Neuron (in vitro differentiated cells): ENCODE measurements around the gene ZNF569.
A peak's percentile ranks its signal among the peaks of the same experiment; 100 is the strongest.
"Not testable (repeated sequence)": the region's sequence is repeated elsewhere in the genome, so short reads cannot be mapped to it uniquely, and the experiment has no call there.

Experiments used
- H2AFZ ChIP-seq: one replicate; pipeline ENCODE4 v1.6.1; 2013; ENCODE audit warnings: low read depth, mild to moderate bottlenecking, inconsistent platforms, low read length, moderate library complexity
- H3K27me3 ChIP-seq: one replicate; pipeline ENCODE4 v1.6.1; 2013; ENCODE audit warnings: low read length; ENCODE audit not compliant: insufficient read depth
- H3K36me3 ChIP-seq: one replicate; pipeline ENCODE4 v1.6.1; 2013; ENCODE audit warnings: low read length; ENCODE audit not compliant: insufficient read depth
- H3K4me1 ChIP-seq: one replicate; pipeline ENCODE4 v1.6.1; 2013; ENCODE audit warnings: low read length; ENCODE audit not compliant: insufficient read depth
- H3K4me3 ChIP-seq: 2 replicates; pipeline ENCODE4 v1.5.1; 2013; ENCODE audit warnings: mild to moderate bottlenecking, low read length, moderate library complexity
- H3K9me3 ChIP-seq: one replicate; pipeline ENCODE4 v1.6.1; 2013; ENCODE audit warnings: low read length

ZNF569 gene

GRCh38 chr19:37467608-37468090 is 405 bp upstream of the ZNF569 start:
- Histone ChIP-seq H2AFZ (peak overlapping the region; percentile 83), H3K36me3 (peaks cover 28% of the 10 kb centered on the region), H3K4me1 (peaks cover 11% of the 10 kb centered on the region), H3K9me3 (peaks cover 34% of the 10 kb centered on the region), H3K4me3 (peak overlapping the region; percentile 58), H3K27me3 (no peaks in the 10 kb centered on the region)

GRCh38 chr19:37466277-37466797 is 907 bp downstream of the ZNF569 start:
- no peaks in the 10 kb centered on the region for H3K27me3 ChIP-seq
- H3K36me3 ChIP-seq = peaks cover 27% of the 10 kb centered on the region
- H3K9me3 ChIP-seq = peaks cover 35% of the 10 kb centered on the region
- H3K4me1 ChIP-seq = peaks cover 11% of the 10 kb centered on the region
- H3K4me3 ChIP-seq = peak overlapping the region; percentile 58
- peak overlapping the region; percentile 83 for H2AFZ ChIP-seq

- H3K4me3 ChIP-seq = no peak overlapping the region
- H3K4me1 ChIP-seq = no peaks in the 10 kb centered on the region
- peaks cover 57% of the 10 kb centered on the region for H3K9me3 ChIP-seq
- no peak overlapping the region for H2AFZ ChIP-seq
- peaks cover 24% of the 10 kb centered on the region for H3K36me3 ChIP-seq
- H3K27me3 ChIP-seq = no peaks in the 10 kb centered on the region
These were observed 14.6 kb downstream of the ZNF569 start for GRCh38 chr19:37452500-37453245.

GRCh38 chr19:37413313-37414084 is 53.7 kb downstream of the ZNF569 start:
- peaks cover 41% of the 10 kb centered on the region for H3K9me3 ChIP-seq
- H3K36me3 ChIP-seq = peaks cover 5% of the 10 kb centered on the region
- no peak overlapping the region for H2AFZ ChIP-seq
- no peak overlapping the region for H3K4me3 ChIP-seq
- no peaks in the 10 kb centered on the region for H3K4me1 ChIP-seq
- no peaks in the 10 kb centered on the region for H3K27me3 ChIP-seq

- Histone ChIP-seq H3K36me3 (peaks cover 5% of the 10 kb centered on the region), H3K4me1 (no peaks in the 10 kb centered on the region), H3K9me3 (peaks cover 44% of the 10 kb centered on the region), H2AFZ (no peak overlapping the region), H3K27me3 (no peaks in the 10 kb centered on the region), H3K4me3 (no peak overlapping the region)
These were observed 54.5 kb downstream of the ZNF569 start for GRCh38 chr19:37412700-37413099.

- peaks cover 31% of the 10 kb centered on the region for H3K9me3 ChIP-seq
- not testable (repeated sequence) for H2AFZ ChIP-seq, H3K36me3 ChIP-seq, H3K4me1 ChIP-seq, H3K27me3 ChIP-seq, H3K4me3 ChIP-seq
These were observed 61.0 kb downstream of the ZNF569 start for GRCh38 chr19:37406140-37406846.

- no peaks in the 10 kb centered on the region for H3K27me3 ChIP-seq
- H3K4me1 ChIP-seq = no peaks in the 10 kb centered on the region
- H3K36me3 ChIP-seq = no peaks in the 10 kb centered on the region
- no peak overlapping the region for H3K4me3 ChIP-seq
- no peak overlapping the region for H2AFZ ChIP-seq
- H3K9me3 ChIP-seq = peaks cover 26% of the 10 kb centered on the region
These were observed 63.8 kb downstream of the ZNF569 start for GRCh38 chr19:37403403-37403802.

- no peaks in the 10 kb centered on the region for H3K36me3 ChIP-seq
- H3K4me1 ChIP-seq = no peaks in the 10 kb centered on the region
- no peaks in the 10 kb centered on the region for H3K27me3 ChIP-seq
- no peak overlapping the region for H2AFZ ChIP-seq
- H3K4me3 ChIP-seq = no peak overlapping the region
- peaks cover 23% of the 10 kb centered on the region for H3K9me3 ChIP-seq
These were observed 66.2 kb downstream of the ZNF569 start for GRCh38 chr19:37401078-37401477.

- not testable (repeated sequence) for H3K4me1 ChIP-seq, H3K4me3 ChIP-seq, H2AFZ ChIP-seq, H3K27me3 ChIP-seq
- peaks cover 21% of the 10 kb centered on the region for H3K36me3 ChIP-seq
- peaks cover 35% of the 10 kb centered on the region for H3K9me3 ChIP-seq
These were observed 75.8 kb downstream of the ZNF569 start for GRCh38 chr19:37391399-37391798.

GRCh38 chr19:37389234-37389633 is 78.0 kb downstream of the ZNF569 start:
- H3K9me3 ChIP-seq = peaks cover 48% of the 10 kb centered on the region
- H3K27me3 ChIP-seq = no peaks in the 10 kb centered on the region
- H3K4me3 ChIP-seq = no peak overlapping the region
- peaks cover 34% of the 10 kb centered on the region for H3K36me3 ChIP-seq
- no peaks in the 10 kb centered on the region for H3K4me1 ChIP-seq
- H2AFZ ChIP-seq = no peak overlapping the region

GRCh38 chr19:37370880-37371661 is 96.2 kb downstream of the ZNF569 start, which contains the start of gene ZNF527:
TSS of gene ZNF527 (plus strand) at chr19:37371099. CDS start at chr19:37374199, 3,100 bp downstream.
- peak within 1 kb of the TSS; percentile 67 for H3K4me3 ChIP-seq
- peak within 1 kb of the TSS; percentile 71 for H2AFZ ChIP-seq
- no peaks in the 10 kb centered on the region for H3K4me1 ChIP-seq
- H3K36me3 ChIP-seq = peaks cover 18% of the 10 kb centered on the region
- H3K27me3 ChIP-seq = no peaks in the 10 kb centered on the region
- H3K9me3 ChIP-seq = peaks cover 29% of the 10 kb centered on the region

- H3K4me3 ChIP-seq = peak overlapping the region; percentile 67
- H2AFZ ChIP-seq = peak overlapping the region; percentile 55
- H3K36me3 ChIP-seq = peaks cover 11% of the 10 kb centered on the region
- H3K27me3 ChIP-seq, H3K4me1 ChIP-seq: not testable (repeated sequence)
- H3K9me3 ChIP-seq = peaks cover 23% of the 10 kb centered on the region
These were observed 96.8 kb downstream of the ZNF569 start for GRCh38 chr19:37370386-37370879.
